Erythroblast (primary cell): ENCODE data around the gene TSC2.

ENCODE experiments used
- GATA1 ChIP-seq: IDR thresholded peaks from 2 replicates; pipeline ENCODE4 v1.6.1; 2011; ENCODE audit warnings: low read depth, mild to moderate bottlenecking, control low read depth, low read length, moderate library complexity
- POLR2A ChIP-seq: IDR thresholded peaks from 2 replicates; pipeline ENCODE4 v1.6.1; 2011; ENCODE audit warnings: mild to moderate bottlenecking, low read length

DNA sequence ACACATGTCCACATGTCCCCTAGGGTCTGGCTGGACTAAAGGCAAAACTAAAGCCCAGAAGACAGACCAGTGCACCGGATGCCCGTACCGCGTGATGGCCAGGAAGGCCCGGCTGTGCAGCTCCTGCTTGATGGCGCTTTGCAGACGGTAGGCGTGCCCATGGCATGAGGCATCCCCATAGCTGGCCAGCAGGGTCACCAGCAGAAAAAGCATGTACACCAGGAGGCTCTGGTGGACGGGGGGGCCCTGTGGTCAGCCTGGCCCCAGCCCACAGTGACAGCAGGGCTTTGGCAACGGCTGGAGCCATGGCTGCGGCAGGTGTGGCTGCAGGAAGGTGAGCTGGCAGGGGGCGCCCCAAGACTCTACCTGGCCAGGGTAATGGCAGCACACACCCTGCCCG, 45.1 kb downstream of the TSC2 start:
- TF ChIP-seq POLR2A, result no peak
- TF ChIP-seq GATA1, result no peak
